ENCODE measurements around the gene FNBP1.
"Not testable (repeated sequence)": the region's sequence is repeated elsewhere in the genome, so short reads cannot be mapped to it uniquely, and the experiment has no call there.

GRCh38 chr9:129980224-129980623, 62.8 kb downstream of the FNBP1 start:
- TF ChIP-seq POLR2A (IDR thresholded peaks at IDR 0.05): not testable (repeated sequence)
- TF ChIP-seq, protein P1, sequence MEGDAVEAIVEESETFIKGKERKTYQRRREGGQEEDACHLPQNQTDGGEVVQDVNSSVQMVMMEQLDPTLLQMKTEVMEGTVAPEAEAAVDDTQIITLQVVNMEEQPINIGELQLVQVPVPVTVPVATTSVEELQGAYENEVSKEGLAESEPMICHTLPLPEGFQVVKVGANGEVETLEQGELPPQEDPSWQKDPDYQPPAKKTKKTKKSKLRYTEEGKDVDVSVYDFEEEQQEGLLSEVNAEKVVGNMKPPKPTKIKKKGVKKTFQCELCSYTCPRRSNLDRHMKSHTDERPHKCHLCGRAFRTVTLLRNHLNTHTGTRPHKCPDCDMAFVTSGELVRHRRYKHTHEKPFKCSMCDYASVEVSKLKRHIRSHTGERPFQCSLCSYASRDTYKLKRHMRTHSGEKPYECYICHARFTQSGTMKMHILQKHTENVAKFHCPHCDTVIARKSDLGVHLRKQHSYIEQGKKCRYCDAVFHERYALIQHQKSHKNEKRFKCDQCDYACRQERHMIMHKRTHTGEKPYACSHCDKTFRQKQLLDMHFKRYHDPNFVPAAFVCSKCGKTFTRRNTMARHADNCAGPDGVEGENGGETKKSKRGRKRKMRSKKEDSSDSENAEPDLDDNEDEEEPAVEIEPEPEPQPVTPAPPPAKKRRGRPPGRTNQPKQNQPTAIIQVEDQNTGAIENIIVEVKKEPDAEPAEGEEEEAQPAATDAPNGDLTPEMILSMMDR (IDR thresholded peaks at IDR 0.05): not testable (repeated sequence)
